Stimulated activated CD8-positive, alpha-beta memory T cell treated with anti-CD3 and anti-CD28 coated beads, Interleukin-7, amount 100 ng/mL, for 24 hours (primary cell): ENCODE data around the gene SMIM35.
"Not testable (repeated sequence)": the region's sequence is repeated elsewhere in the genome, so short reads cannot be mapped to it uniquely, and the experiment has no call there.

Source experiments
- DNase-seq: peaks from one replicate; pipeline ENCODE4 v3.0.0-alpha.2; 2020; ENCODE audit warnings: low read depth

The SMIM35 gene

GRCh38 chr11:117983163-117983475, 103.6 kb downstream of the SMIM35 start:
- no peak for DNase-seq

- DNase-seq, result no peak
Observed at GRCh38 chr11:117980720-117981119, 106.0 kb downstream of the SMIM35 start.

- DNase-seq, result no peak
Observed at GRCh38 chr11:117980280-117980679, 106.5 kb downstream of the SMIM35 start.

GRCh38 chr11:117979481-117980211, 107.1 kb downstream of the SMIM35 start:
- DNase-seq, result no peak

- no peak for DNase-seq
Observed at GRCh38 chr11:117978991-117979390, 107.8 kb downstream of the SMIM35 start.

- DNase-seq, result not testable (repeated sequence)
Observed at GRCh38 chr11:117978291-117978910, 108.4 kb downstream of the SMIM35 start.

GRCh38 chr11:117977612-117978264, 109.0 kb downstream of the SMIM35 start:
- DNase-seq, result not testable (repeated sequence)

- no peak for DNase-seq
Observed at GRCh38 chr11:117977029-117977428, 109.7 kb downstream of the SMIM35 start.

- no peak for DNase-seq
Observed at GRCh38 chr11:117976445-117976844, 110.3 kb downstream of the SMIM35 start.

GRCh38 chr11:117973503-117973860, 113.3 kb downstream of the SMIM35 start:
- no peak for DNase-seq

- no peak for DNase-seq
Observed at GRCh38 chr11:117972629-117973502, 113.9 kb downstream of the SMIM35 start.

GRCh38 chr11:117972044-117972443, 114.7 kb downstream of the SMIM35 start:
- DNase-seq, result no peak

GRCh38 chr11:117970400-117971024, 116.3 kb downstream of the SMIM35 start:
- DNase-seq, result no peak

- DNase-seq, result no peak
Observed at GRCh38 chr11:117969160-117969991, 117.4 kb downstream of the SMIM35 start.

- DNase-seq, result no peak
Observed at GRCh38 chr11:117966908-117967307, 119.9 kb downstream of the SMIM35 start.

- DNase-seq, result no peak
Observed at GRCh38 chr11:117962826-117963225, 123.9 kb downstream of the SMIM35 start.

GRCh38 chr11:117961896-117962295, 124.9 kb downstream of the SMIM35 start:
- no peak for DNase-seq

- DNase-seq, result no peak
Observed at GRCh38 chr11:117960406-117960805, 126.4 kb downstream of the SMIM35 start.

- DNase-seq, result no peak
Observed at GRCh38 chr11:117959438-117960149, 127.2 kb downstream of the SMIM35 start.

- DNase-seq, result no peak
Observed at GRCh38 chr11:117958949-117959348, 127.8 kb downstream of the SMIM35 start.
